HCT116 (cell line): ENCODE results near the gene IRF8.

Experiments
- CEBPB ChIP-seq: IDR thresholded peaks from 2 replicates; pipeline ENCODE4 v1.6.1; 2012; ENCODE audit warnings: low read depth
- EZH2 ChIP-seq: fragments of 200-600 bp; sonication (generic); IDR thresholded peaks from 2 replicates; pipeline ENCODE4 v1.6.1; 2017; ENCODE audit warnings: antibody characterized with exemption, mixed run types
- EZH2phosphoT487 ChIP-seq: fragments of 200-600 bp; IDR thresholded peaks from 2 replicates; pipeline ENCODE4 v1.6.1; 2018; ENCODE audit warnings: antibody characterized with exemption, borderline replicate concordance
- FOSL1 ChIP-seq: IDR thresholded peaks from 2 replicates; pipeline ENCODE4 v1.6.1; 2012; ENCODE audit warnings: low read depth
- JUND ChIP-seq: IDR thresholded peaks from 2 replicates; pipeline ENCODE4 v1.6.1; 2012
- POLR2A ChIP-seq: IDR thresholded peaks from 2 replicates; pipeline ENCODE4 v1.7.0; 2011; ENCODE audit warnings: borderline replicate concordance; ENCODE audit not compliant: insufficient read depth, insufficient read length; ENCODE audit errors: extremely low read depth
- SP1 ChIP-seq: IDR thresholded peaks from 2 replicates; pipeline ENCODE4 v1.6.1; 2012; ENCODE audit warnings: low read depth
- ZFX ChIP-seq: fragments of 450-650 bp; IDR thresholded peaks from 2 replicates; pipeline ENCODE4 v1.6.1; 2017
- TF ChIP-seq, protein P1 (sequence below): IDR thresholded peaks from 2 replicates; pipeline ENCODE4 v1.6.1; 2012
- TF ChIP-seq, protein P2 (sequence below): IDR thresholded peaks from 2 replicates; pipeline ENCODE4 v1.6.1; 2012; ENCODE audit warnings: low read depth
- TF ChIP-seq, protein P3 (sequence below), 3 experiments: fragments of 200-600 bp in 1 of 3; sonication (generic) in 1 of 3; IDR thresholded peaks in 2 of 3; conservative IDR thresholded peaks in 1 of 3; 2 replicates each; pipeline ENCODE4 v1.5.1; 2012 to 2017; ENCODE audit warnings: low read depth in 2 of 3, low read length in 2 of 3, antibody characterized with exemption in 1 of 3, borderline replicate concordance in 1 of 3, control low read depth in 1 of 3, mild to moderate bottlenecking in 1 of 3, mixed read lengths in 1 of 3, mixed run types in 1 of 3, moderate library complexity in 1 of 3; ENCODE audit not compliant: insufficient read depth in 1 of 3

DNA sequence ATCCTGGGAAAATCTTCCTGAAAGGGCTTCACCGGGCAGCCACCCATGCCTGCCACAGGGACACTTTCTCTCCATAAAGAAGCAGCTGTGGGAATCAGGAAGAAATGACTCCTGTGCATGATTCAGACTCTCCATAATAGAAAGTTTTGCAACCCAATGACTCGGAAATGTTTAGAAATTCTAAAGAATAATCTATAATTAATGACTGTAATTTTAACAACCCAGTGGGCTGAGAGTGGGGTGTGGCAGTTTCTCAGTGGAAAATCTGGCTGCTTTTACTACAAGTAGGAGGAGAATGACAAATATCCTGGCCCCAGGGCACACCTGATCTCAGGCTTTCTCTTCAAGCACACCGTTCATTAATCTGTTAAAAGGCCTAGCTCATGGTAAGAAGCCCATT is 25.7 kb downstream of the IRF8 start:
- TF ChIP-seq, protein P1, sequence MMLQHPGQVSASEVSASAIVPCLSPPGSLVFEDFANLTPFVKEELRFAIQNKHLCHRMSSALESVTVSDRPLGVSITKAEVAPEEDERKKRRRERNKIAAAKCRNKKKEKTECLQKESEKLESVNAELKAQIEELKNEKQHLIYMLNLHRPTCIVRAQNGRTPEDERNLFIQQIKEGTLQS: no peak
- TF ChIP-seq POLR2A (no peak), EZH2 (no peak), SP1 (no peak), ZFX (no peak), FOSL1 (no peak), JUND (no peak), EZH2phosphoT487 (no peak), CEBPB (no peak)
- TF ChIP-seq, protein P2, sequence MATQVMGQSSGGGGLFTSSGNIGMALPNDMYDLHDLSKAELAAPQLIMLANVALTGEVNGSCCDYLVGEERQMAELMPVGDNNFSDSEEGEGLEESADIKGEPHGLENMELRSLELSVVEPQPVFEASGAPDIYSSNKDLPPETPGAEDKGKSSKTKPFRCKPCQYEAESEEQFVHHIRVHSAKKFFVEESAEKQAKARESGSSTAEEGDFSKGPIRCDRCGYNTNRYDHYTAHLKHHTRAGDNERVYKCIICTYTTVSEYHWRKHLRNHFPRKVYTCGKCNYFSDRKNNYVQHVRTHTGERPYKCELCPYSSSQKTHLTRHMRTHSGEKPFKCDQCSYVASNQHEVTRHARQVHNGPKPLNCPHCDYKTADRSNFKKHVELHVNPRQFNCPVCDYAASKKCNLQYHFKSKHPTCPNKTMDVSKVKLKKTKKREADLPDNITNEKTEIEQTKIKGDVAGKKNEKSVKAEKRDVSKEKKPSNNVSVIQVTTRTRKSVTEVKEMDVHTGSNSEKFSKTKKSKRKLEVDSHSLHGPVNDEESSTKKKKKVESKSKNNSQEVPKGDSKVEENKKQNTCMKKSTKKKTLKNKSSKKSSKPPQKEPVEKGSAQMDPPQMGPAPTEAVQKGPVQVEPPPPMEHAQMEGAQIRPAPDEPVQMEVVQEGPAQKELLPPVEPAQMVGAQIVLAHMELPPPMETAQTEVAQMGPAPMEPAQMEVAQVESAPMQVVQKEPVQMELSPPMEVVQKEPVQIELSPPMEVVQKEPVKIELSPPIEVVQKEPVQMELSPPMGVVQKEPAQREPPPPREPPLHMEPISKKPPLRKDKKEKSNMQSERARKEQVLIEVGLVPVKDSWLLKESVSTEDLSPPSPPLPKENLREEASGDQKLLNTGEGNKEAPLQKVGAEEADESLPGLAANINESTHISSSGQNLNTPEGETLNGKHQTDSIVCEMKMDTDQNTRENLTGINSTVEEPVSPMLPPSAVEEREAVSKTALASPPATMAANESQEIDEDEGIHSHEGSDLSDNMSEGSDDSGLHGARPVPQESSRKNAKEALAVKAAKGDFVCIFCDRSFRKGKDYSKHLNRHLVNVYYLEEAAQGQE: no peak
- TF ChIP-seq, protein P3, sequence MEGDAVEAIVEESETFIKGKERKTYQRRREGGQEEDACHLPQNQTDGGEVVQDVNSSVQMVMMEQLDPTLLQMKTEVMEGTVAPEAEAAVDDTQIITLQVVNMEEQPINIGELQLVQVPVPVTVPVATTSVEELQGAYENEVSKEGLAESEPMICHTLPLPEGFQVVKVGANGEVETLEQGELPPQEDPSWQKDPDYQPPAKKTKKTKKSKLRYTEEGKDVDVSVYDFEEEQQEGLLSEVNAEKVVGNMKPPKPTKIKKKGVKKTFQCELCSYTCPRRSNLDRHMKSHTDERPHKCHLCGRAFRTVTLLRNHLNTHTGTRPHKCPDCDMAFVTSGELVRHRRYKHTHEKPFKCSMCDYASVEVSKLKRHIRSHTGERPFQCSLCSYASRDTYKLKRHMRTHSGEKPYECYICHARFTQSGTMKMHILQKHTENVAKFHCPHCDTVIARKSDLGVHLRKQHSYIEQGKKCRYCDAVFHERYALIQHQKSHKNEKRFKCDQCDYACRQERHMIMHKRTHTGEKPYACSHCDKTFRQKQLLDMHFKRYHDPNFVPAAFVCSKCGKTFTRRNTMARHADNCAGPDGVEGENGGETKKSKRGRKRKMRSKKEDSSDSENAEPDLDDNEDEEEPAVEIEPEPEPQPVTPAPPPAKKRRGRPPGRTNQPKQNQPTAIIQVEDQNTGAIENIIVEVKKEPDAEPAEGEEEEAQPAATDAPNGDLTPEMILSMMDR (IDR thresholded peaks at IDR 0.05 in 2 of 3, conservative IDR thresholded peaks at IDR 0.05 in 1 of 3; ENCODE audit: borderline replicate concordance in 1 of 3, insufficient read depth in 1 of 3, low read depth in 2 of 3, low read length in 2 of 3): no peak
